ENCODE results near the gene SLC6A18. TPM values are rescaled to one million over a fixed set of nuclear protein-coding genes. Genes with fewer than 3 reads are reported as not detected.

The SLC6A18 gene
- polyA plus RNA-seq, 1 of the 3 experiments (the other 2 are of a cell fraction) = not detected

DNA sequence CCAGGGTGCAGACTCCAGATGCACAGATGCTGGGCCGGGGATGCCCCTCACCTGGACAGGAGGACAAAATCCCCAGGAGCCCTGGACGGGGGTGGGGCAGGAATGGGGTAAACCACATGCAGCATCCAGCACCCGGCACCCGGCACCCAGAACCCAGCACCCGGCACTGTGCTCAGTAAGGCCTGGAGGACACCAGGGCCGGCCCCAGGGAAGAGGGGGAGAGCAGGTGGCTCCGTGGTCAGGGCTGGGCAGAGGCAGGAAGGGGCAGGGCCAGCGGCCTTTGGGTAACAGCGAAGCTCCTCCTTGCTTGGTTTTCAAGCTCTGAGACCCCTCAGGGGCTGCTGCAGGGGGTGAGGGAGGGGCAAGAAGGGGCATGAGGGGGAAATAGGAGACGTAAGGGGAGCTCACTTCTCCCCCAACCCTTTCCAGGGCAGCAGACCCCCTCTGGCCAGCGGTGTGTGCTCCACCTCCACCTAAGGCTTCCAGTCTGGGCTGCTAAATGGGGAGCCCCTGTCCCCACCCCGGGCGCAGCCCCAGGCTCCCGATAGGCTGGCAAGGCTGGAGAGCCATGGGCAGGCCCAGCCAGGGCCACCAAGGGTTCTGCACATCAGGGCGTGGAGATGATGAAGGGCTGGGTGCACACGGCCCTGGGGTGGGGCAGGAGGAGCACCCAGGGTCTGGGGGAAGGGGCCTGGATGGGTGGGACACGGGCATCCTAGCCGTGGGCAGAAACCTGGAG is 41.6 kb upstream of the SLC6A18 start:
- ChIA-PET CTCF (interaction anchor here (1.0 to 6.5 kb wide), 6 partner anchors 10 to 462 kb away, joined by 3 to 76 read pairs (median 3); no protein-coding TSS in a partner anchor), POLR2A (no interaction called here)
- H3K79me2 ChIP-seq (ENCODE audit: insufficient read depth) = no peaks in the 10 kb centered on the region
- H4K20me1 ChIP-seq (ENCODE audit: insufficient read depth) = no peaks in the 10 kb centered on the region
- H3K4me3 ChIP-seq (ENCODE audit: low read depth in 2 of 2, low read length in 1 of 2) = no peak overlapping the region
- no peaks in the 10 kb centered on the region for H3K36me3 ChIP-seq (replicated peaks in 1 of 2; ENCODE audit: control insufficient read depth in 1 of 2, insufficient read depth in 2 of 2, low read length in 1 of 2)
- no peak overlapping the region for H3K27ac ChIP-seq (ENCODE audit: low read depth in 2 of 2, low read length in 1 of 2)
- H2AFZ ChIP-seq (ENCODE audit: low read depth) = no peak overlapping the region
- H3F3A ChIP-seq (replicated peaks; ENCODE audit: insufficient read depth) = peaks cover 6% of the 10 kb centered on the region
- no peaks in the 10 kb centered on the region for H3K27me3 ChIP-seq (ENCODE audit: insufficient read depth)
- no peak for TF ChIP-seq IRF3 (IDR thresholded peaks at IDR 0.05; ENCODE audit: low read depth, low read length)
- no peak for TF ChIP-seq SIN3A (IDR thresholded peaks at IDR 0.05; ENCODE audit: borderline replicate concordance, low read depth, low read length)
- TF ChIP-seq RCOR1 (IDR thresholded peaks at IDR 0.05; ENCODE audit: low read length) = no peak
- TF ChIP-seq, protein P1, sequence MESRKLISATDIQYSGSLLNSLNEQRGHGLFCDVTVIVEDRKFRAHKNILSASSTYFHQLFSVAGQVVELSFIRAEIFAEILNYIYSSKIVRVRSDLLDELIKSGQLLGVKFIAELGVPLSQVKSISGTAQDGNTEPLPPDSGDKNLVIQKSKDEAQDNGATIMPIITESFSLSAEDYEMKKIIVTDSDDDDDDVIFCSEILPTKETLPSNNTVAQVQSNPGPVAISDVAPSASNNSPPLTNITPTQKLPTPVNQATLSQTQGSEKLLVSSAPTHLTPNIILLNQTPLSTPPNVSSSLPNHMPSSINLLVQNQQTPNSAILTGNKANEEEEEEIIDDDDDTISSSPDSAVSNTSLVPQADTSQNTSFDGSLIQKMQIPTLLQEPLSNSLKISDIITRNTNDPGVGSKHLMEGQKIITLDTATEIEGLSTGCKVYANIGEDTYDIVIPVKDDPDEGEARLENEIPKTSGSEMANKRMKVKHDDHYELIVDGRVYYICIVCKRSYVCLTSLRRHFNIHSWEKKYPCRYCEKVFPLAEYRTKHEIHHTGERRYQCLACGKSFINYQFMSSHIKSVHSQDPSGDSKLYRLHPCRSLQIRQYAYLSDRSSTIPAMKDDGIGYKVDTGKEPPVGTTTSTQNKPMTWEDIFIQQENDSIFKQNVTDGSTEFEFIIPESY (IDR thresholded peaks at IDR 0.05; ENCODE audit: borderline replicate concordance, low read depth) = no peak
- TF ChIP-seq GABPA (IDR thresholded peaks at IDR 0.05; ENCODE audit: low read depth) = no peak
- no peak for TF ChIP-seq TCF12 (IDR thresholded peaks at IDR 0.05)
- TF ChIP-seq SMC3 (IDR thresholded peaks at IDR 0.05; ENCODE audit: low read depth, low read length) = no peak
- no peak for TF ChIP-seq EZH2phosphoT487 (IDR thresholded peaks at IDR 0.05; ENCODE audit: borderline replicate concordance, low read depth)
- TF ChIP-seq, protein P2, sequence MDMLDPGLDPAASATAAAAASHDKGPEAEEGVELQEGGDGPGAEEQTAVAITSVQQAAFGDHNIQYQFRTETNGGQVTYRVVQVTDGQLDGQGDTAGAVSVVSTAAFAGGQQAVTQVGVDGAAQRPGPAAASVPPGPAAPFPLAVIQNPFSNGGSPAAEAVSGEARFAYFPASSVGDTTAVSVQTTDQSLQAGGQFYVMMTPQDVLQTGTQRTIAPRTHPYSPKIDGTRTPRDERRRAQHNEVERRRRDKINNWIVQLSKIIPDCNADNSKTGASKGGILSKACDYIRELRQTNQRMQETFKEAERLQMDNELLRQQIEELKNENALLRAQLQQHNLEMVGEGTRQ (IDR thresholded peaks at IDR 0.05; ENCODE audit: borderline replicate concordance, low read depth, low read length) = no peak
- TF ChIP-seq PBX3 (IDR thresholded peaks at IDR 0.05) = no peak
- no peak for TF ChIP-seq TAF1 (IDR thresholded peaks at IDR 0.05; ENCODE audit: borderline replicate concordance, low read depth, low read length)
- no peak for TF ChIP-seq RAD21 (IDR thresholded peaks at IDR 0.05; ENCODE audit: low read length)
- TF ChIP-seq MEF2A (IDR thresholded peaks at IDR 0.05; ENCODE audit: borderline replicate concordance, low read depth) = no peak
- TF ChIP-seq FOXJ3 (CRISPR knock-in tag; IDR thresholded peaks at IDR 0.05) = no peak
- no peak for DNase-seq
- no peak overlapping the region for H3K9ac ChIP-seq
- 45% methylated on average over 8 of the region's 18 CpGs for WGBS (ENCODE audit: low lambda C conversion rate)
- H3K9me3 ChIP-seq = no peaks in the 10 kb centered on the region
- H3K9me2 ChIP-seq = no peaks in the 10 kb centered on the region
- peaks cover 0 to 20% of the 10 kb centered on the region in 2 experiments; a peak in 1 of 4 replicates for H3K4me1 ChIP-seq (ENCODE audit: control insufficient read depth in 1 of 2, insufficient read depth in 2 of 2, low read depth in 1 of 2, low read length in 1 of 2)
- no peak overlapping the region for H3K4me2 ChIP-seq

Data from SK-N-SH (cell line).